WERI-Rb-1 (cell line): ENCODE results near the gene MAN1B1.

Experiments used
- DNase-seq: peaks from one replicate; pipeline ENCODE4 v3.0.0-alpha.2; 2020
- H3K27ac ChIP-seq: fragments of 250-450 bp; sonication (Bioruptor Pico); 2 replicates; pipeline ENCODE4 v1.5.1; 2020; ENCODE audit warnings: mild to moderate bottlenecking, moderate library complexity
- H3K27me3 ChIP-seq: fragments of 250-450 bp; sonication (Bioruptor Pico); 2 replicates; pipeline ENCODE4 v1.5.1; 2021; ENCODE audit warnings: mild to moderate bottlenecking, low read depth, moderate library complexity; ENCODE audit not compliant: insufficient read depth, severe bottlenecking
- H3K36me3 ChIP-seq: fragments of 250-450 bp; sonication (Bioruptor Pico); 2 replicates; pipeline ENCODE4 v1.5.1; 2020; ENCODE audit warnings: mild to moderate bottlenecking, moderate library complexity
- H3K4me3 ChIP-seq: 2 replicates; pipeline ENCODE4 v1.5.1; 2011; ENCODE audit warnings: low read depth, mild to moderate bottlenecking, control low read depth, low read length
- H3K9me3 ChIP-seq: fragments of 250-450 bp; sonication (Bioruptor Pico); 2 replicates; pipeline ENCODE4 v1.5.1; 2021; ENCODE audit warnings: mild to moderate bottlenecking, moderate library complexity; ENCODE audit not compliant: severe bottlenecking
- TF ChIP-seq, protein P1 (sequence below): IDR thresholded peaks from 2 replicates; pipeline ENCODE4 v1.5.1; 2011; ENCODE audit warnings: low read depth, mild to moderate bottlenecking, control low read depth, inconsistent platforms, low read length

The MAN1B1 gene

DNA sequence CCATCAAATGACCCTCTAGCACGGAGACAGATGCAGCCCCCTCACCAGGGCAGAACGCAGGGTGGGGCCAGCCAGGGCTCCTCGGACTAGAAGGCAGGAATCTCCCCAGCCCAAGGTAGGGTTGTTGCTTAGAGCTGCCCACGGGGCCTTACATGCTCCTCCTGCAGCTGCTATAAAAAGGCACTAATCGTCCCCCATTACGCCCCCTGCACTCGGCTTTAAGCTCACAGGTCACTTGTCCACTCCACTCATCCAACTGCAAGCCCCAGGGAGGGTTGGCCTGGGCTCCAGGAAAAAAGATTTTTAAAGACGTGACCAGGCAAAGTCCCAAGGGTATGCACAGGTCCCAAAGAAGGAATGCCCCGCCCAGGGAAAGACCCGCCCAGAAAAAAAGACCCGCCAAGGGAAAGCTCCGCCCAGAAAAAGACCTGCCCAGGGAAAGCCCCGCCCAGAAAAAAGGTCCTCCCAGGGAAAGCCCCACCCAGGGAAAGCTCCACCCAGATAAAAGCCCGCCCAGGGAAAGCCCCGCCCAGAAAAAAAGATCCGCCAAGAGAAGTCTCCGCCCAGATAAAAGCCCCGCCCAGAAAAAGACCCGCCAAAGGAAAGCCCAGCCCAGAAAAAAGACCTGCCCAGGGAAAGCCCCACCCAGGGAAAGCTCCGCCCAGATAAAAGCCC lies 63.3 kb downstream of the MAN1B1 start:
- H3K4me3 ChIP-seq, result no peak overlapping the region
- no peaks in the 10 kb centered on the region for H3K27me3 ChIP-seq
- H3K36me3 ChIP-seq, result no peaks in the 10 kb centered on the region
- H3K9me3 ChIP-seq, result no peaks in the 10 kb centered on the region
- TF ChIP-seq, protein P1, sequence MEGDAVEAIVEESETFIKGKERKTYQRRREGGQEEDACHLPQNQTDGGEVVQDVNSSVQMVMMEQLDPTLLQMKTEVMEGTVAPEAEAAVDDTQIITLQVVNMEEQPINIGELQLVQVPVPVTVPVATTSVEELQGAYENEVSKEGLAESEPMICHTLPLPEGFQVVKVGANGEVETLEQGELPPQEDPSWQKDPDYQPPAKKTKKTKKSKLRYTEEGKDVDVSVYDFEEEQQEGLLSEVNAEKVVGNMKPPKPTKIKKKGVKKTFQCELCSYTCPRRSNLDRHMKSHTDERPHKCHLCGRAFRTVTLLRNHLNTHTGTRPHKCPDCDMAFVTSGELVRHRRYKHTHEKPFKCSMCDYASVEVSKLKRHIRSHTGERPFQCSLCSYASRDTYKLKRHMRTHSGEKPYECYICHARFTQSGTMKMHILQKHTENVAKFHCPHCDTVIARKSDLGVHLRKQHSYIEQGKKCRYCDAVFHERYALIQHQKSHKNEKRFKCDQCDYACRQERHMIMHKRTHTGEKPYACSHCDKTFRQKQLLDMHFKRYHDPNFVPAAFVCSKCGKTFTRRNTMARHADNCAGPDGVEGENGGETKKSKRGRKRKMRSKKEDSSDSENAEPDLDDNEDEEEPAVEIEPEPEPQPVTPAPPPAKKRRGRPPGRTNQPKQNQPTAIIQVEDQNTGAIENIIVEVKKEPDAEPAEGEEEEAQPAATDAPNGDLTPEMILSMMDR, result no peak
- no peak overlapping the region for H3K27ac ChIP-seq
- no peak for DNase-seq

DNA sequence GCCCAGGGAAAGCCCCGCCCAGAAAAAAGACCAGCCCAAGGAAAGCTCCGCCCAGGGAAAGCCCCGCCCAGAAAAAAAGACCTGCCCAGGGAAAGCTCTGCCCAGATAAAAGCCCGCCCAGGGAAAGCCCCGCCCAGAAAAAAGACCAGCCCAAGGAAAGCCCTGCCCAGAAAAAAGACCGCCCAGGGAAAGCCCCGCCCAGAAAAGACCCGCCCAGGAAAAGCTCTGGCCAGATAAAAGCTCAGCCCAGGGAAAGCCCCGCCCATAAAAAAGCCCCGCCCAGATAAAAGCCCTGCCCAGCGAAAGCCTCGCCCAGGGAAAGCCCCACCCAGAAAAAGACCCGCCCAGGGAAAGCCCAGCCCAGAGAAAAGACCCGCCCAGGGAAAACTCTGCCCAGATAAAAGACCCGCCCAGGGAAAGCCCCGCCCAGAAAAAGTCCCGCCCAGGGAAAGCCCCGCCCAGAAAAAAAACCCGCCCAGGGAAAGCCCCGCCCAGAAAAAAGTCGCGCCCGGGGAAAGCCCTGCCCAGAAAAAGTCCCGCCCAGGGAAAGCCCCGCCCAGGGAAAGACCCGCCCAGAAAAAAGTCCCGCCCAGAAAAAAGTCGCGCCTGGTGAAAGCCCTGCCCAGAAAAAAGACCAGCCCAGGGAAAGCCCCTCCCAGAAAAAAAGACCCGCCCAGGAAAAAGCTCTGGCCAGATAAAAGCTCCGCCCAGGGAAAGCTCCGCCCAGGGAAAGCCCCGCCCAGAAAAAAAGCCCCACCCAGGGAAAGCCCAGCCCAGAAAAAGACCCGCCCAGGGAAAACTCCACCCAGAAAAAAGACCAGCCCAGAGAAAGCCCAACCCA lies 64.1 kb downstream of the MAN1B1 start:
- Histone ChIP-seq H3K36me3 (no peaks in the 10 kb centered on the region), H3K9me3 (no peaks in the 10 kb centered on the region), H3K27ac (no peak overlapping the region), H3K27me3 (no peaks in the 10 kb centered on the region), H3K4me3 (no peak overlapping the region)
- peak; percentile 62 for DNase-seq
- TF ChIP-seq, protein P1, result no peak

DNA sequence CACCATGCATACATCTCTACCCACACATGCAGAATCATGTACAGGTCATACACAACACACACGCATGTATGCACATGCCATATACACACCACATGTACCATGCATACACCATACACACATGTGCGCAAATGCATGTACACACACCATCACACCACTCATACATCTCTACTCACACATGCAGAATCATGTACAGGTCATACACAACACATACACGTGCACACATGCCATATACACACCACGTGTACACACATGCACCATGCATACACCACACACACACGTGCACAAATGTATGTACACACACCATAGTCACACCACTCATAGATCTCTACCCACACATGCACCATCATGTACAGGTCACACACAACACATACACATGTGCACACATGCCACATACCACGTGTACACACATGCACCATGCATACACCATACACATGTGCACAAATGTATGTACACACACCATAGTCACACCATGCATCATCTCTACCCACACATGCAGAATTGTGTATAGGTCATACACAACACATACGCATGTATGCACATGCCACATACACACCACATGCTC lies 66.1 kb downstream of the MAN1B1 start:
- no peak for DNase-seq
- Histone ChIP-seq H3K27ac (no peak overlapping the region), H3K9me3 (no peaks in the 10 kb centered on the region), H3K27me3 (no peaks in the 10 kb centered on the region), H3K4me3 (no peak overlapping the region), H3K36me3 (no peaks in the 10 kb centered on the region)
- TF ChIP-seq, protein P1, result no peak

DNA sequence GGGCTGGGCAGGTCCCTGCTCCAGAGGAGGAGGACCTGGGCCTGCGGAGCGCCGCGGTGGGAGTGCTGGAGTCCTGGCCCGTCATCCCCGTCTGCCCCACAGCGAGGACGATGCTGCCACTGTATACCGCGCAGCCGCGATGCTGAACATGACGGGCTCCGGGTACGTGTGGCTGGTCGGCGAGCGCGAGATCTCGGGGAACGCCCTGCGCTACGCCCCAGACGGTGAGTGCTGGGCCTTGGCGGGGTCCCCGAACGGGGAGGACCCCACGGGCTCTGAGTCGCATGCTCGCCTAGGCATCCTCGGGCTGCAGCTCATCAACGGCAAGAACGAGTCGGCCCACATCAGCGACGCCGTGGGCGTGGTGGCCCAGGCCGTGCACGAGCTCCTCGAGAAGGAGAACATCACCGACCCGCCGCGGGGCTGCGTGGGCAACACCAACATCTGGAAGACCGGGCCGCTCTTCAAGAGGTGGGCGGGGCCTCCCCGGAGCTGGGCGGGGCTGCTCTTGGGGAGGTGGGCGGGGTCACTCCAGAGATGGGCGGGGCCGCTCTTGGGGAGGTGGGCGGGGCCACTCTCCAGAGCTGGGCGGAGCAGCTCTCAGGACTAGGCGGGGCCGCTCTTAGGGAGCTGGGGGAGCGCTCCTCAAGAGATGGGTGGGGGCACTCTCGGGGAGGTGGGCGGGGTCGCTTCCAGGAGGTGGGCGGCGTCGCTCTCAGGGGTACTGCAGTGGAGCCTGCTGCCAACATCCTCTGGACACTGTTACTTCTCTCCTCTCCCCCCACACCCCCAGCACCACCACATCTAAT lies 70.0 kb downstream of the MAN1B1 start:
- Histone ChIP-seq H3K27me3 (no peaks in the 10 kb centered on the region), H3K4me3 (no peak overlapping the region), H3K27ac (no peak overlapping the region), H3K36me3 (no peaks in the 10 kb centered on the region), H3K9me3 (no peaks in the 10 kb centered on the region)
- TF ChIP-seq, protein P1, result no peak
- DNase-seq, result no peak

DNA sequence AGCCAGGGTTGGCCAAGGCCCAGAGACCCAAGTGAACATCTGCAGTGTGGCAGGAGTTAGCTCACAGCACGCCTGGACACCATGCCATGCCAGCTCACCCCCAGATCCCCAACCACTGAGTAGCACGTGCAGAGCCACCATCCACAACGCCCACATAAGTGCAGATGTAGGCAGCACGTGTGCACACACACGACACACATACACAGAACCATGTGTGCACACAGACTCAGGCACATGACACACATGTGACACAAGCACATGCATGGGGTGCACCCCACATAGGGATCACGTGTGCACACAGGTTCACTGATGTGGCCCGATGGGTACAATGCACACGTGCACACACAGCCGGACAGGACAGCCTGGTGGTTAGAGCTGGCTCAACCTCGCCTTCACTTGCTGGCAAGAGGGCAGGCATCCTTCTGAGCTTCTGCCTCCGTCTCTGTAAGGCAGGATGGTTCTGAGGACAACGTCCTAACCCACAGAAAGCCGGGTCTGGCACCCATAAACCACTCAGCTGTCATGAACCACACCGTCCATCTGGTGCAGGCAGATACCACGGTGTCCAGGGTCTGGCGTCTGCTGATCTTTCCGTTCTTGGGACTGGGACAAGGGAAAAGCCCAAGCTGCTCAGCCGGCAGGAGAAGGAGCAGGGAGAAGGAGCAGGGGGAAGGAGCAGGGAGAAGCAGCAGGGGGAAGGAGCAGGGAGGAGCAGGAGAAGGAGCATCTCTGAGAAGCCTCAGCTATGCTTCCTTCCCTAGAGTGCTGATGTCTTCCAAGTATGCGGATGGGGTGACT lies 71.0 kb downstream of the MAN1B1 start:
- peak; percentile 67 for DNase-seq
- Histone ChIP-seq H3K27me3 (no peaks in the 10 kb centered on the region), H3K9me3 (no peaks in the 10 kb centered on the region), H3K36me3 (no peaks in the 10 kb centered on the region), H3K27ac (peak overlapping the region; percentile 55), H3K4me3 (no peak overlapping the region)
- TF ChIP-seq, protein P1, result no peak
